Thyroid gland (tissue), 4 donors: ENCODE measurements around the gene NDUFS7.

Source experiments
- POLR2A ChIP-seq, 2 donors: fragments of 450-650 bp; IDR thresholded peaks; one replicate each; pipeline ENCODE4 v1.6.1; 2017; ENCODE audit warnings: antibody characterized with exemption in 2 of 2, mild to moderate bottlenecking in 2 of 2, moderate library complexity in 1 of 2
- TF ChIP-seq, protein P1 (sequence below), 6 experiments: fragments of 200-600 bp in 3 of 6; fragments of 450-650 bp in 3 of 6; sonication (generic) in 3 of 6; IDR thresholded peaks; one replicate each; pipeline ENCODE4 v1.5.1; 2016 to 2019; ENCODE audit warnings: antibody characterized with exemption in 6 of 6, mild to moderate bottlenecking in 2 of 6, inconsistent platforms in 1 of 6, moderate library complexity in 1 of 6

DNA sequence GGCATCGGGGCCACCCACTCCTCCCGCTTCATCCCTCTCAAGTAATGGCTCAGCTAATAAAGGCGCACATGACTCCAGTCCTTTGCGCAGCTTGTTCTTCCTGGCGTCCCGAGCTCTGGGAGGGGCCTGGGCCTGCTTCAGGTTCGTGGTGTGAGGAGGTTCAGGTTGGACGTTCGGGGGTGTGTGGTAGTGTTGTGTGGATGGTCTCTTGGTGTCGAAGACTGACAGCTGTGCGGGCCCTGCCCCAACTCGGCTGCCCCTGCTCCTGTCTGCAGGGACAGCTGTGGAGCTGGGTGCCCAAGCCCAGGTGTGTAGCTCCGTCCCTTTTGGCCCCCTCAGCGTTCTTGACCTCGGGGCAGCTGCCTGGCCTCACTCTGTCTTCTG, 56.7 kb downstream of the NDUFS7 start:
- TF ChIP-seq, protein P1, sequence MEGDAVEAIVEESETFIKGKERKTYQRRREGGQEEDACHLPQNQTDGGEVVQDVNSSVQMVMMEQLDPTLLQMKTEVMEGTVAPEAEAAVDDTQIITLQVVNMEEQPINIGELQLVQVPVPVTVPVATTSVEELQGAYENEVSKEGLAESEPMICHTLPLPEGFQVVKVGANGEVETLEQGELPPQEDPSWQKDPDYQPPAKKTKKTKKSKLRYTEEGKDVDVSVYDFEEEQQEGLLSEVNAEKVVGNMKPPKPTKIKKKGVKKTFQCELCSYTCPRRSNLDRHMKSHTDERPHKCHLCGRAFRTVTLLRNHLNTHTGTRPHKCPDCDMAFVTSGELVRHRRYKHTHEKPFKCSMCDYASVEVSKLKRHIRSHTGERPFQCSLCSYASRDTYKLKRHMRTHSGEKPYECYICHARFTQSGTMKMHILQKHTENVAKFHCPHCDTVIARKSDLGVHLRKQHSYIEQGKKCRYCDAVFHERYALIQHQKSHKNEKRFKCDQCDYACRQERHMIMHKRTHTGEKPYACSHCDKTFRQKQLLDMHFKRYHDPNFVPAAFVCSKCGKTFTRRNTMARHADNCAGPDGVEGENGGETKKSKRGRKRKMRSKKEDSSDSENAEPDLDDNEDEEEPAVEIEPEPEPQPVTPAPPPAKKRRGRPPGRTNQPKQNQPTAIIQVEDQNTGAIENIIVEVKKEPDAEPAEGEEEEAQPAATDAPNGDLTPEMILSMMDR (IDR thresholded peaks at IDR 0.05): no peak
- no peak for TF ChIP-seq POLR2A (IDR thresholded peaks at IDR 0.05)
